ENCODE results near the gene COL4A4. TPM values are rescaled to one million over a fixed set of nuclear protein-coding genes. Genes with fewer than 3 reads are reported as not detected.

COL4A4 gene
- total and polyA plus RNA-seq, 2 donors (not counting 1 experiment from before 2014, with no cell fraction given) = 6.2 to 30.2 TPM

- Mint-ChIP-seq H3K27me3 (no peaks in the 10 kb centered on the region), H3K4me3 (no peak overlapping the region), H3K9me3 (ENCODE audit: insufficient read depth) (no peaks in the 10 kb centered on the region), H3K4me1 (no peaks in the 10 kb centered on the region), H3K27ac (no peak overlapping the region)
- H3K4me3 ChIP-seq (ENCODE audit: control extremely low read depth in 1 of 5, extremely low read depth in 1 of 5, insufficient read depth in 1 of 5, low read depth in 2 of 5, low read length in 4 of 5) = no peak overlapping the region
- H3K27ac ChIP-seq (ENCODE audit: low read length in 2 of 2) = no peak overlapping the region
- ChIA-PET POLR2A (no interaction called here), CTCF (no interaction called here)
- no peaks in the 10 kb centered on the region for H3K4me1 ChIP-seq (ENCODE audit: control insufficient read depth in 2 of 2, insufficient read depth in 2 of 2, low read length in 2 of 2)
- H2AFZ ChIP-seq (ENCODE audit: insufficient read depth, low read depth, low read length, poor library complexity, severe bottlenecking) = no peak overlapping the region
- DNase-seq = no peak
- H3K9ac ChIP-seq (ENCODE audit: low read length) = no peak overlapping the region
- no peak overlapping the region for H3K4me2 ChIP-seq (replicated peaks; ENCODE audit: low read depth, low read length, poor library complexity, severe bottlenecking)
- no peak for TF ChIP-seq EZH2 (IDR thresholded peaks at IDR 0.05; ENCODE audit: borderline replicate concordance, insufficient read depth, low read depth, low read length, poor library complexity, severe bottlenecking)
- TF ChIP-seq, protein P1, sequence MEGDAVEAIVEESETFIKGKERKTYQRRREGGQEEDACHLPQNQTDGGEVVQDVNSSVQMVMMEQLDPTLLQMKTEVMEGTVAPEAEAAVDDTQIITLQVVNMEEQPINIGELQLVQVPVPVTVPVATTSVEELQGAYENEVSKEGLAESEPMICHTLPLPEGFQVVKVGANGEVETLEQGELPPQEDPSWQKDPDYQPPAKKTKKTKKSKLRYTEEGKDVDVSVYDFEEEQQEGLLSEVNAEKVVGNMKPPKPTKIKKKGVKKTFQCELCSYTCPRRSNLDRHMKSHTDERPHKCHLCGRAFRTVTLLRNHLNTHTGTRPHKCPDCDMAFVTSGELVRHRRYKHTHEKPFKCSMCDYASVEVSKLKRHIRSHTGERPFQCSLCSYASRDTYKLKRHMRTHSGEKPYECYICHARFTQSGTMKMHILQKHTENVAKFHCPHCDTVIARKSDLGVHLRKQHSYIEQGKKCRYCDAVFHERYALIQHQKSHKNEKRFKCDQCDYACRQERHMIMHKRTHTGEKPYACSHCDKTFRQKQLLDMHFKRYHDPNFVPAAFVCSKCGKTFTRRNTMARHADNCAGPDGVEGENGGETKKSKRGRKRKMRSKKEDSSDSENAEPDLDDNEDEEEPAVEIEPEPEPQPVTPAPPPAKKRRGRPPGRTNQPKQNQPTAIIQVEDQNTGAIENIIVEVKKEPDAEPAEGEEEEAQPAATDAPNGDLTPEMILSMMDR (IDR thresholded peaks at IDR 0.05) = no peak
- H3K79me2 ChIP-seq (ENCODE audit: control insufficient read depth, insufficient read depth, low read length) = no peaks in the 10 kb centered on the region
- H3K27me3 ChIP-seq (replicated peaks in 1 of 4; ENCODE audit: control extremely low read depth in 1 of 4, control insufficient read depth in 3 of 4, insufficient read depth in 4 of 4, low read length in 3 of 4) = no peaks in the 10 kb centered on the region
- H3K36me3 ChIP-seq (replicated peaks in 1 of 2; ENCODE audit: control extremely low read depth in 1 of 2, control insufficient read depth in 1 of 2, extremely low read depth in 1 of 2, insufficient read depth in 2 of 2, low read length in 1 of 2) = peaks cover 1 to 50% of the 10 kb centered on the region in 2 experiments
- ATAC-seq (ENCODE audit: low read depth) = no peak
- WGBS (ENCODE audit: insufficient coverage) = 90% methylated on average over 15 of the region's 15 CpGs
- no peaks in the 10 kb centered on the region for H4K20me1 ChIP-seq (ENCODE audit: control insufficient read depth, insufficient read depth, low read length, poor library complexity, severe bottlenecking)
- no peaks in the 10 kb centered on the region for H3K9me3 ChIP-seq (ENCODE audit: control extremely low read depth in 1 of 3, control insufficient read depth in 2 of 3, insufficient read depth in 1 of 3, low read length in 2 of 3)
- intact Hi-C loops (cut with micrococcal nuclease) = no loop called here
These were observed 168.4 kb downstream of the COL4A4 start for GRCh38 chr2:226995625-226996041.

DNA sequence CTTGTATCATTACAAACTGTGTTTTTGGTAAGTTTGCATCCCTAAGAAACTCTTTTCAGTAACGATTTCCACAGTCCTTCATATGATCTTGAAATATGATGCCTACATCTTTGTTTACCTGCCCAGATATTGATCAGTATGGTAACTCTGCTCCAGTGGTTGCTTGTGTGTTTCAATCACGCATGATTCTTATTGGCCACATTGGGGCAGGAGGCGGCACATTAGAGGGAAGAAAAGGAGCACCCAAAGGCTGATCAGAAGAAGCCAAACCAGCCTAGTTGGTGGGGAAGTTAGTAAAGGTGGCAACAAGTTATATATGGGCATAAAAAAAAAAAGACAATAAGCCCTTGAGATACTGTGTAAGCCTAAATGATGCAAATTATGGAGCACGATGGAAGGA, 169.2 kb downstream of the COL4A4 start:
- intact Hi-C loops (cut with micrococcal nuclease) = no loop called here
- ChIA-PET CTCF (interaction anchor here (1.8 kb wide), 1 partner anchor 9 kb away, joined by 8 read pairs; no protein-coding TSS in a partner anchor), POLR2A (no interaction called here)
- Mint-ChIP-seq H3K27me3 (no peaks in the 10 kb centered on the region), H3K9me3 (ENCODE audit: insufficient read depth) (no peaks in the 10 kb centered on the region), H3K4me3 (no peak overlapping the region), H3K4me1 (no peaks in the 10 kb centered on the region), H3K27ac (no peak overlapping the region)
- H4K20me1 ChIP-seq (ENCODE audit: control insufficient read depth, insufficient read depth, low read length, poor library complexity, severe bottlenecking) = no peaks in the 10 kb centered on the region
- DNase-seq (no peak), ATAC-seq (ENCODE audit: low read depth) (no peak)
- TF ChIP-seq EZH2 (IDR thresholded peaks at IDR 0.05; ENCODE audit: borderline replicate concordance, insufficient read depth, low read depth, low read length, poor library complexity, severe bottlenecking) = no peak
- TF ChIP-seq, protein P1 (IDR thresholded peaks at IDR 0.05) = no peak
- peaks cover 1 to 50% of the 10 kb centered on the region in 2 experiments for H3K36me3 ChIP-seq (replicated peaks in 1 of 2; ENCODE audit: control extremely low read depth in 1 of 2, control insufficient read depth in 1 of 2, extremely low read depth in 1 of 2, insufficient read depth in 2 of 2, low read length in 1 of 2)
- H3K27ac ChIP-seq (ENCODE audit: low read length in 2 of 2) = no peak overlapping the region
- no peak overlapping the region for H3K4me2 ChIP-seq (replicated peaks; ENCODE audit: low read depth, low read length, poor library complexity, severe bottlenecking)
- no peak overlapping the region for H2AFZ ChIP-seq (ENCODE audit: insufficient read depth, low read depth, low read length, poor library complexity, severe bottlenecking)
- no peak overlapping the region for H3K9ac ChIP-seq (ENCODE audit: low read length)
- 94% methylated on average over 2 of the region's 4 CpGs for WGBS (ENCODE audit: insufficient coverage)
- no peak overlapping the region for H3K4me3 ChIP-seq (ENCODE audit: control extremely low read depth in 1 of 5, extremely low read depth in 1 of 5, insufficient read depth in 1 of 5, low read depth in 2 of 5, low read length in 4 of 5)
- no peaks in the 10 kb centered on the region for H3K9me3 ChIP-seq (ENCODE audit: control extremely low read depth in 1 of 3, control insufficient read depth in 2 of 3, insufficient read depth in 1 of 3, low read length in 2 of 3)
- no peaks in the 10 kb centered on the region for H3K79me2 ChIP-seq (ENCODE audit: control insufficient read depth, insufficient read depth, low read length)
- H3K4me1 ChIP-seq (ENCODE audit: control insufficient read depth in 2 of 2, insufficient read depth in 2 of 2, low read length in 2 of 2) = no peaks in the 10 kb centered on the region
- H3K27me3 ChIP-seq (replicated peaks in 1 of 4; ENCODE audit: control extremely low read depth in 1 of 4, control insufficient read depth in 3 of 4, insufficient read depth in 4 of 4, low read length in 3 of 4) = no peaks in the 10 kb centered on the region

Data from B cell (primary cell).